ENCODE results near the gene CASQ1. TPM values are rescaled to one million over a fixed set of nuclear protein-coding genes. Genes with fewer than 3 reads are reported as not detected.
A peak's percentile ranks its signal among the peaks of the same experiment; 100 is the strongest.

CASQ1 gene
- total RNA-seq, 1 donor from 2014 or later: 39.2 TPM

GRCh38 chr1:160186729-160187128 is 3.6 kb upstream of the CASQ1 start:
- intact Hi-C loops (cut with micrococcal nuclease): no loop called here
- Histone ChIP-seq H3K36me3 (no peaks in the 10 kb centered on the region), H3K4me1 (peaks cover 27% of the 10 kb centered on the region), H3K27ac (replicated peaks) (no peak overlapping the region), H3K9me3 (replicated peaks) (no peaks in the 10 kb centered on the region), H3K27me3 (ENCODE audit: low read depth) (no peaks in the 10 kb centered on the region), H3K4me3 (no peak overlapping the region)
- no peak for TF ChIP-seq CTCF (IDR thresholded peaks at IDR 0.05; ENCODE audit: borderline replicate concordance)
- no peak for DNase-seq

- intact Hi-C loops (cut with micrococcal nuclease): no loop called here
- H3K4me3 ChIP-seq: no peak overlapping the region
- no peaks in the 10 kb centered on the region for H3K27me3 ChIP-seq (ENCODE audit: low read depth)
- TF ChIP-seq CTCF (IDR thresholded peaks at IDR 0.05; ENCODE audit: borderline replicate concordance): no peak
- peaks cover 30% of the 10 kb centered on the region for H3K4me1 ChIP-seq
- DNase-seq: no peak
- H3K36me3 ChIP-seq: no peaks in the 10 kb centered on the region
- H3K27ac ChIP-seq (replicated peaks): no peak overlapping the region
- no peaks in the 10 kb centered on the region for H3K9me3 ChIP-seq (replicated peaks)
These were observed 3.0 kb upstream of the CASQ1 start for GRCh38 chr1:160187407-160187806.

- Histone ChIP-seq H3K4me1 (peaks cover 37% of the 10 kb centered on the region), H3K36me3 (no peaks in the 10 kb centered on the region), H3K9me3 (replicated peaks) (no peaks in the 10 kb centered on the region), H3K27ac (replicated peaks) (no peak overlapping the region), H3K4me3 (no peak overlapping the region), H3K27me3 (ENCODE audit: low read depth) (no peaks in the 10 kb centered on the region)
- intact Hi-C loops (cut with micrococcal nuclease): no loop called here
- no peak for TF ChIP-seq CTCF (IDR thresholded peaks at IDR 0.05; ENCODE audit: borderline replicate concordance)
- DNase-seq: no peak
These were observed 2.0 kb upstream of the CASQ1 start for GRCh38 chr1:160188341-160188740.

GRCh38 chr1:160191756-160192155 is 1.4 kb downstream of the CASQ1 start:
- peaks cover 42% of the 10 kb centered on the region for H3K4me1 ChIP-seq
- H3K4me3 ChIP-seq: no peak overlapping the region
- H3K27ac ChIP-seq (replicated peaks): no peak overlapping the region
- no peak for TF ChIP-seq CTCF (IDR thresholded peaks at IDR 0.05; ENCODE audit: borderline replicate concordance)
- no peaks in the 10 kb centered on the region for H3K36me3 ChIP-seq
- DNase-seq: no peak
- intact Hi-C loops (cut with micrococcal nuclease): loop anchor here (10.0 kb wide), 1 partner anchor 63 kb away; no protein-coding TSS in a partner anchor
- H3K27me3 ChIP-seq (ENCODE audit: low read depth): no peaks in the 10 kb centered on the region
- no peaks in the 10 kb centered on the region for H3K9me3 ChIP-seq (replicated peaks)

- H3K27ac ChIP-seq (replicated peaks): peak overlapping the region; percentile 2
- no peaks in the 10 kb centered on the region for H3K27me3 ChIP-seq (ENCODE audit: low read depth)
- peaks cover 45% of the 10 kb centered on the region for H3K4me1 ChIP-seq
- no peak for DNase-seq
- no peaks in the 10 kb centered on the region for H3K36me3 ChIP-seq
- intact Hi-C loops (cut with micrococcal nuclease): loop anchor here (10.0 kb wide), 1 partner anchor 63 kb away; no protein-coding TSS in a partner anchor
- no peak overlapping the region for H3K4me3 ChIP-seq
- TF ChIP-seq CTCF (IDR thresholded peaks at IDR 0.05; ENCODE audit: borderline replicate concordance): no peak
- H3K9me3 ChIP-seq (replicated peaks): no peaks in the 10 kb centered on the region
These were observed 1.9 kb downstream of the CASQ1 start for GRCh38 chr1:160192234-160192633.
